ENCODE results near the gene CHP1. TPM values are rescaled to one million over a fixed set of nuclear protein-coding genes. Genes with fewer than 3 reads are reported as not detected.

Gene CHP1
- total and polyA plus RNA-seq, 9 of the 15 experiments (the other 6 are each of a cell fraction or from before 2014, with no cell fraction given): 31.7 to 83.4 (median 67.6) TPM

GRCh38 chr15:41230650-41231421 is at the start of gene CHP1, which contains the start of gene EXD1 (continued):
- TF ChIP-seq ZBTB40 (IDR thresholded peaks at IDR 0.05): peak; percentile 61; the same call in 1 of the 2 replicates
- TF ChIP-seq ZBTB40 (CRISPR knock-in tag; IDR thresholded peaks at IDR 0.05): peak; percentile 57
- peak; percentile 97 for TF ChIP-seq ZBTB33 (CRISPR knock-in tag; IDR thresholded peaks at IDR 0.05)
- TF ChIP-seq PCBP2 (IDR thresholded peaks at IDR 0.05; ENCODE audit: low read depth, low read length, poor library complexity, severe bottlenecking): no peak
- no peak for TF ChIP-seq PTTG1 (tag; IDR thresholded peaks at IDR 0.05; ENCODE audit: low read depth)
- TF ChIP-seq CHD1 (IDR thresholded peaks at IDR 0.05; ENCODE audit: low read length): no peak
- TF ChIP-seq SIN3A (IDR thresholded peaks at IDR 0.05; ENCODE audit: borderline replicate concordance in 2 of 2, control insufficient read depth in 1 of 2, low read depth in 2 of 2, low read length in 2 of 2): 0 out of 4 replicates have a peak, but pooled peaks have one; percentile 11 to 70
- no peak for TF ChIP-seq RBM14 (IDR thresholded peaks at IDR 0.05; ENCODE audit: borderline replicate concordance, insufficient read depth, low read depth, low read length)
- TF ChIP-seq RBM22 (IDR thresholded peaks at IDR 0.05; ENCODE audit: low read depth, low read length, poor library complexity, severe bottlenecking): no peak
- TF ChIP-seq FOS (IDR thresholded peaks at IDR 0.05; ENCODE audit: extremely low read depth, insufficient read length): peak; percentile 40
- no peak for TF ChIP-seq CREB5 (CRISPR knock-in tag; IDR thresholded peaks at IDR 0.05)
- TF ChIP-seq CAMTA2 (CRISPR knock-in tag; conservative IDR thresholded peaks at IDR 0.05): 0 out of 2 replicates have a peak, but pooled peaks have one; percentile 50
- no peak for TF ChIP-seq TSC22D4 (tag; IDR thresholded peaks at IDR 0.05)
- TF ChIP-seq FOXA1 (IDR thresholded peaks at IDR 0.05; ENCODE audit: borderline replicate concordance): no peak

All from K562 (cell line).